ENCODE results near the gene CYREN.
"Not testable (repeated sequence)": the region's sequence is repeated elsewhere in the genome, so short reads cannot be mapped to it uniquely, and the experiment has no call there.

DNA sequence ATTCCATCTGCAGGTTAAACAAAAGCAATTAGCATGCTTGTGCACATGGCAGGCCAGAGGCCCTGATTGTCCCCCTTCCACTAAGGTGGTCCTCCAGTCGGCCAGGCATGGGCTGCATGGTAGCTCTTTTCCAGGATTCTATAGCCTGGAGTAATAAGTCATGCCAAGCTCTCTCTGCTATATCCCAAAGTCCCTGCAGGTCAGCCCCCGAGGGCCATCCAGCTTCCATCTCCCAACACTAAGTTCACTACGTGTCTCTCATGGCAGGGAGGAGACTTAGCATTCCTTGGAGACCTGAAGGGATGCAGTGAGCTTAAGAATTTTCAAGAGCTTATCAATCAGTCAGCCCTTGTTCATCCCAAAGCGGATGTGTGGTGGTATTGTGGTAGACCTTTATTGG is 3.4 kb upstream of the CYREN start:
- not testable (repeated sequence) for TF ChIP-seq CTCF, POLR2A (IDR thresholded peaks at IDR 0.05)

All from sigmoid colon (tissue), 3 donors.